AG10803 (cell line): ENCODE measurements around the gene ATMIN.

Source experiments
- DNase-seq: peaks from one replicate; pipeline ENCODE4 v3.0.0; 2010; ENCODE audit warnings: low read depth
- H3K4me3 ChIP-seq: 2 replicates; pipeline ENCODE4 v1.5.1; 2011; ENCODE audit warnings: mild to moderate bottlenecking, low read length, control low read depth
- TF ChIP-seq, protein P1 (sequence below): conservative IDR thresholded peaks from 2 replicates; pipeline ENCODE4 v1.5.1; 2011; ENCODE audit warnings: mild to moderate bottlenecking, low read length, control low read depth, inconsistent platforms

Gene ATMIN

DNA sequence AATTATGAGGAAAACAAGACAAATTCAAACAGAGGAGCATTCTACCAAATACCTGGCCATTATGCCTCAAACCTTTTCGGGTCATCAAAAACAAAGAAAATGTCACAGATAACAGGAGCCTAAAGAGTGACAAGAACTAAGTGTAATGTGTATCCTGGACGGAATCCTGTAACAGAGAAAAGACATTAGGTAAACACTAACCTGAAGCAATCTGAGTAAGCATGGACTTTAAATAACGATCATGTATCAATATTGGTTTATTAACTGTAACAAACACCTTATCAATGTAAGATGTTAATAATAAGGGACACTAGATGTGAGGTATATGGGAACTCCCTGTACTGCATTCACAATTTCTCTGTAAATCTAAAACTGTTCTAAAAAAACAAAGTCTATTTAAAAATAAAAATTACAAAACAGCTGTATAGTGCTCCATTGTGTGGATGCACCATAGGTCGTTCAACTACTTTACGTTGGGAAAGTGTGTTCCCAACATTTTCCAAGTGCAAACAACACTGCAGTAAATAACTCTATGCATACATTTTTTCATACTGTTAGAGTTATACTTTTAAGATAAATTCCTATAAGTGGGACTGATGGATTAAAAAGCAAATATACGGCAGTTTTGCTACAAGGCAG is 43.7 kb upstream of the ATMIN start:
- H3K4me3 ChIP-seq, result no peak overlapping the region
- DNase-seq, result no peak
- TF ChIP-seq, protein P1, sequence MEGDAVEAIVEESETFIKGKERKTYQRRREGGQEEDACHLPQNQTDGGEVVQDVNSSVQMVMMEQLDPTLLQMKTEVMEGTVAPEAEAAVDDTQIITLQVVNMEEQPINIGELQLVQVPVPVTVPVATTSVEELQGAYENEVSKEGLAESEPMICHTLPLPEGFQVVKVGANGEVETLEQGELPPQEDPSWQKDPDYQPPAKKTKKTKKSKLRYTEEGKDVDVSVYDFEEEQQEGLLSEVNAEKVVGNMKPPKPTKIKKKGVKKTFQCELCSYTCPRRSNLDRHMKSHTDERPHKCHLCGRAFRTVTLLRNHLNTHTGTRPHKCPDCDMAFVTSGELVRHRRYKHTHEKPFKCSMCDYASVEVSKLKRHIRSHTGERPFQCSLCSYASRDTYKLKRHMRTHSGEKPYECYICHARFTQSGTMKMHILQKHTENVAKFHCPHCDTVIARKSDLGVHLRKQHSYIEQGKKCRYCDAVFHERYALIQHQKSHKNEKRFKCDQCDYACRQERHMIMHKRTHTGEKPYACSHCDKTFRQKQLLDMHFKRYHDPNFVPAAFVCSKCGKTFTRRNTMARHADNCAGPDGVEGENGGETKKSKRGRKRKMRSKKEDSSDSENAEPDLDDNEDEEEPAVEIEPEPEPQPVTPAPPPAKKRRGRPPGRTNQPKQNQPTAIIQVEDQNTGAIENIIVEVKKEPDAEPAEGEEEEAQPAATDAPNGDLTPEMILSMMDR, result no peak

DNA sequence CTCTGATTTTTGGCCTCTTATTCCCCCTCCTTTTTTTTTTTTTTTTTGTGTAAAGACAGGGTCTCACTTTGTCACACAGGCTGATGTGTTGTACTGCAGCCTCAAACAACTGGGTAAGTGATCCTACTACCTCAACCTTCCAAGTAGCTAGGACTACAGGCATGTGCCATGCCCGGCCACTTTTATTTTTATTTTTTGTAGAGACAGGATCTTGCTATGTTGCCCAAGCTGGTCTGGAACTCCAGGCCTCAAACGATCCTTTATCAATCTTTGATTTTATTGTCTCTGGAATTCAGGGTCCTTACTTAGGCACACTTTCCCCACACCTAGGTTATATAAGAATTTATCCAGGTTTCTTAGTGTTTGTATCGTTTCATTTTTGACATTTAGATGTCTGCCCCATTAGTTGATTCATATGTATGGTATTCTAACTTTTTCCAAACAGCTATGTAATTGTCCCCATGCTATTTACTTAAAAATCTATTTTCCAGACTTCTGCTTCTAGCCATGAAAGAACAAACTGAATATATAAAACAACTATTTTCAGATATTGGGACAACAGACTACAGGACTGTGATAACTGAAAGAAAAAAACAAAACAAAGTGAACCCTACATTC is 42.9 kb upstream of the ATMIN start:
- TF ChIP-seq, protein P1, result no peak
- DNase-seq, result no peak
- peak overlapping the region; percentile 43 for H3K4me3 ChIP-seq

DNA sequence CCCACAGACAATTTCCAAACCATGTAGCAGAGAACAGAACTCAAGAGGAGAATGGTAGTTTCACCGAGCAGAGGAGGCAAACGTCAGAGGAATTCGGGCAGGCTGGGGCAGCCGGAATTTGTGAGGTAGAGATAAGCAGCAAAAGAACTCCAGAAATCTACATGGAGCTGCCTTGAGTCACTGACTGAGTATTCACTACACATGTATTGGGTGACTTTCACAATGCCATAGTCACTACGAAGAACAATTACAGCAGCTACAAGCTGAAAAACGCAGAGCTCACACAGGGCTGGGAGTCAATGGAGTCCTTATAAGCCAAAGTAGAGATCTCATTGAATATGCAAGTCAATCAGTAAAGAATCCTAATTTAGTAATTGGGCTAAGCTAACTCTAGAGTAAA is 42.3 kb upstream of the ATMIN start:
- peak; percentile 92 for DNase-seq
- H3K4me3 ChIP-seq, result peak overlapping the region; percentile 43
- TF ChIP-seq, protein P1, result no peak

DNA sequence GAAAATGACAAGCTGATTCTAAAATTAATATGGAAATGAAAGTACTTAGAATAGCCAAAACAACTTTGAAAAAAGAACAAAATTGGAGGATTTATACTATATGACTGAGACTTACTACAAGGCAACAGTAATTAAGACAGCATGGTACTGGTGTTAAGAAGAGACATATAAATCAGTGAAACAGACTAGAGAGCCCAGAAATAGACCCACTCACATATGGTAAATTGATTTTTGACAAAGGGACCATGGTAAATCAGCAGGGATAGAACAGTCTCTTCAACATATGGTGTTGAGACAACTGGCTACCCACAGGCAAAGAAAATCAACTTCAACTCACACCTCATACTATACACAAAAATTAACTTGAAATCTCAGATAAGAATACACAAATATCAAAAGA is 41.8 kb upstream of the ATMIN start:
- no peak for DNase-seq
- peak overlapping the region; percentile 16 for H3K4me3 ChIP-seq
- TF ChIP-seq, protein P1, result no peak

DNA sequence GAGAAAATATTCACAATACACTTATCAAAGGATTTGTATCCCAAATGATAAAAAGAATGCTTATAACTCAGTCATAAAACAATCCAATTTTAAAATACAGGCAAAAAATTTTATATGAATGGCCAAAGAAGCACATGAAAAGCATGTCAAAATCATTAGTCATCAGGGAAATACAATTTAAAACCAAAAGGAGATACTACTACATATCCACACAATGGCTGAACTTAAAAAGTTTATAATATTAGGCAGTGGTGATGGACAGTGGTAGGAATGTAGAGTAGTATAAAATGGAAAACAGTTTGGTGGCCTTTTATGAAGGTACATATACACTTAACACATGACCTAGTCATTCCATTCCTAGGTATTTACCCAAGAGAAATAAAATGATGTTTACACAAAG is 41.2 kb upstream of the ATMIN start:
- no peak overlapping the region for H3K4me3 ChIP-seq
- DNase-seq, result no peak
- TF ChIP-seq, protein P1, result no peak

DNA sequence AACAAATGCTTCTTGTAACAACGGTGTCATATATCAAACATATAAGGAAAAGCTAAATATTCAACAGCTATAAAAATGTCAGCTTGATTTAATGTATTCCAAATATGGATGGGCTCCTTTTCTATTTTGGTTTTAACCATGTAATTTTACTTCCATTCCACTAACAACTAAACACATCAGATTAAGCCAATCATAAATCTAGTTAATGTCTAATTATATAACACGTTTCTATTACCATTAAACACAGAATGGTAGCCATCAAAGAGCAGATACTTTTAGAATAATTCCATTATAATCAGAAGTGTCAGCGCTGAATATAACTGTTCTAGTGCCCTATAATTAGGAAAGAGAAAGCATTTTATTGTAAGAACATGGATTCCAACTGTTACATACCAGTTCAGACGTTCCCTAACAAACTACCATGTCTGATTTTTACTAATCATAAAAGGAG is 38.9 kb upstream of the ATMIN start:
- H3K4me3 ChIP-seq, result no peak overlapping the region; the same call in 1 of the 2 replicates
- DNase-seq, result no peak
- TF ChIP-seq, protein P1, result no peak
